Esophagus muscularis mucosa (tissue), 4 donors: Measurements from ENCODE around the gene SH2D3C. TPM values are rescaled to one million over a fixed set of nuclear protein-coding genes. Genes with fewer than 3 reads are reported as not detected.

Experiments used
- DNase-seq: peaks from one replicate; pipeline ENCODE4 v3.0.0-alpha.2; 2017; ENCODE audit errors: extremely low spot score
- H3K27ac ChIP-seq, 4 donors: fragments of 200-600 bp; sonication (generic); replicated peaks in 1 of 4; 1 replicate in 3 of 4; 2 replicates in 1 of 4; pipeline ENCODE4 v1.5.1; 2016 to 2019; ENCODE audit warnings: mild to moderate bottlenecking in 1 of 4
- H3K27me3 ChIP-seq, 4 donors: fragments of 200-600 bp; sonication (generic); one replicate each; pipeline versions ENCODE4 v1.5.1 to v1.6.0; 2016 to 2019
- H3K36me3 ChIP-seq, 4 donors: fragments of 200-600 bp; sonication (generic); one replicate each; pipeline ENCODE4 v1.5.1; 2016 to 2019
- H3K4me1 ChIP-seq, 4 donors: fragments of 200-600 bp; sonication (generic); one replicate each; pipeline ENCODE4 v1.5.1; 2016 to 2019
- H3K4me3 ChIP-seq, 4 donors: fragments of 200-600 bp; sonication (generic); 1 replicate in 2 of 4; 2 replicates in 2 of 4; pipeline ENCODE4 v1.5.1; 2016 to 2019; ENCODE audit warnings: mild to moderate bottlenecking in 4 of 4, moderate library complexity in 1 of 4
- H3K9me3 ChIP-seq, 4 donors: fragments of 200-600 bp; sonication (generic); 1 replicate in 3 of 4; 2 replicates in 1 of 4; pipeline ENCODE4 v1.5.1; 2016 to 2019
- CTCF ChIP-seq, 3 experiments: fragments of 200-600 bp in 2 of 3; fragments of 450-650 bp in 1 of 3; sonication (generic) in 2 of 3; IDR thresholded peaks; one replicate each; pipeline ENCODE4 v1.5.1; 2017 to 2019; ENCODE audit warnings: antibody characterized with exemption in 3 of 3, mild to moderate bottlenecking in 2 of 3, moderate library complexity in 1 of 3
- EP300 ChIP-seq: sonication (generic); formaldehyde crosslinking; IDR thresholded peaks from one replicate; pipeline ENCODE4 v1.6.1; 2017; ENCODE audit warnings: antibody characterized with exemption
- POLR2A ChIP-seq: fragments of 450-650 bp; IDR thresholded peaks from one replicate; pipeline ENCODE4 v1.6.1; 2017; ENCODE audit warnings: antibody characterized with exemption, moderate library complexity, mild to moderate bottlenecking, low read depth
- POLR2AphosphoS5 ChIP-seq, 2 donors: sonication (generic); formaldehyde crosslinking; IDR thresholded peaks; one replicate each; pipeline ENCODE4 v1.6.1; 2017; ENCODE audit warnings: antibody characterized with exemption in 2 of 2
- WGBS: methylation state at CpG from one replicate; pipeline ENCODE4 v1.1.5; 2018; 5-methylcytosine and 5-hydroxymethylcytosine counted together
- intact Hi-C: fragments of 100-400 bp; cut with DNase I; formaldehyde crosslinking; loops from one replicate; pipeline ENCODE4 v1.15.1; 2023
- total RNA-seq, 4 donors: library from RNA; depleted of rRNA; stranded (reverse); fragments of >200 nt; gene quantifications; one replicate each; pipeline versions ENCODE4 v1.1.0 to v1.2.1, GENCODE V29; 2016

The SH2D3C gene
- total RNA-seq, 4 donors from 2014 or later: 5.0 to 18.1 (median 14.3) TPM

- Histone ChIP-seq H3K27ac (no peak overlapping the region), H3K36me3 (peaks cover 5 to 99% (median 59%) of the 10 kb centered on the region in 4 donors), H3K9me3 (no peaks in the 10 kb centered on the region), H3K27me3 (peaks cover 0 to 18% (median 5%) of the 10 kb centered on the region in 4 donors), H3K4me3 (no peak overlapping the region), H3K4me1 (peaks cover 13 to 23% (median 20%) of the 10 kb centered on the region in 4 donors)
- intact Hi-C loops: no loop called here
- DNase-seq: no peak
- 80% methylated on average over 4 of the region's 4 CpGs for WGBS
- no peak for TF ChIP-seq EP300
Measured at GRCh38 chr9:127822108-127822507, 43.6 kb upstream of the SH2D3C start.

- H3K4me3 ChIP-seq: no peak overlapping the region
- peaks cover 0 to 13% (median 5%) of the 10 kb centered on the region in 4 donors for H3K4me1 ChIP-seq
- H3K27ac ChIP-seq: no peak overlapping the region
- intact Hi-C loops: no loop called here
- TF ChIP-seq POLR2A (no peak), POLR2AphosphoS5 (IDR thresholded peaks at IDR 0.05) (no peak), CTCF (IDR thresholded peaks at IDR 0.05) (no peak), EP300 (no peak)
- no peak for DNase-seq
- 94% methylated on average over 11 of the region's 11 CpGs for WGBS
- H3K36me3 ChIP-seq: peaks cover 9 to 99% (median 72%) of the 10 kb centered on the region in 4 donors
- H3K27me3 ChIP-seq: no peaks in the 10 kb centered on the region
- no peaks in the 10 kb centered on the region for H3K9me3 ChIP-seq
Measured at GRCh38 chr9:127818574-127818973, 40.1 kb upstream of the SH2D3C start.

- no peak for DNase-seq
- no peak overlapping the region for H3K4me3 ChIP-seq
- H3K36me3 ChIP-seq: peaks cover 14 to 99% (median 77%) of the 10 kb centered on the region in 4 donors
- intact Hi-C loops: no loop called here
- TF ChIP-seq POLR2AphosphoS5 (IDR thresholded peaks at IDR 0.05): no peak
- TF ChIP-seq EP300: no peak
- no peak for TF ChIP-seq CTCF (IDR thresholded peaks at IDR 0.05)
- TF ChIP-seq POLR2A: no peak
- peaks cover 0 to 16% (median 6%) of the 10 kb centered on the region in 4 donors for H3K4me1 ChIP-seq
- H3K27ac ChIP-seq: no peak overlapping the region
- no peaks in the 10 kb centered on the region for H3K27me3 ChIP-seq
- 73% methylated on average over 8 of the region's 17 CpGs for WGBS
- no peaks in the 10 kb centered on the region for H3K9me3 ChIP-seq
Measured at GRCh38 chr9:127817881-127818434, 39.5 kb upstream of the SH2D3C start.

GRCh38 chr9:127816728-127817127, 38.3 kb upstream of the SH2D3C start:
- Histone ChIP-seq H3K9me3 (no peaks in the 10 kb centered on the region), H3K4me3 (no peak overlapping the region), H3K4me1 (peaks cover 0 to 16% (median 6%) of the 10 kb centered on the region in 4 donors), H3K36me3 (peaks cover 24 to 99% (median 89%) of the 10 kb centered on the region in 4 donors), H3K27me3 (no peaks in the 10 kb centered on the region), H3K27ac (no peak overlapping the region)
- TF ChIP-seq POLR2A: no peak
- DNase-seq: no peak
- WGBS: 81% methylated on average over 5 of the region's 8 CpGs
- intact Hi-C loops: no loop called here

GRCh38 chr9:127816362-127816725, 37.9 kb upstream of the SH2D3C start:
- Histone ChIP-seq H3K4me3 (no peak overlapping the region), H3K36me3 (peaks cover 27 to 99% (median 92%) of the 10 kb centered on the region in 4 donors), H3K27ac (no peak overlapping the region), H3K9me3 (no peaks in the 10 kb centered on the region), H3K27me3 (no peaks in the 10 kb centered on the region), H3K4me1 (peaks cover 0 to 16% (median 6%) of the 10 kb centered on the region in 4 donors)
- DNase-seq: no peak
- WGBS: no CpG with 5 or more reads among the region's 3 CpGs
- intact Hi-C loops: no loop called here
- TF ChIP-seq POLR2A: no peak
- no peak for TF ChIP-seq EP300
- no peak for TF ChIP-seq CTCF (IDR thresholded peaks at IDR 0.05)
- no peak for TF ChIP-seq POLR2AphosphoS5 (IDR thresholded peaks at IDR 0.05)
